ENCODE measurements around the gene CDKAL1.
"Not testable (repeated sequence)": the region's sequence is repeated elsewhere in the genome, so short reads cannot be mapped to it uniquely, and the experiment has no call there.

Gene CDKAL1

GRCh38 chr6:21246075-21246474, 711.8 kb downstream of the CDKAL1 start:
- H3K4me3 ChIP-seq (ENCODE audit: low read length): no peak overlapping the region
- no peaks in the 10 kb centered on the region for H3K36me3 ChIP-seq (ENCODE audit: control insufficient read depth, insufficient read depth, low read length)
- no peaks in the 10 kb centered on the region for H3K4me1 ChIP-seq (ENCODE audit: control insufficient read depth, low read depth, low read length)
- no peak overlapping the region for H3K18ac ChIP-seq (ENCODE audit: low read length)
- no CpG with 5 or more reads among the region's 6 CpGs for WGBS (ENCODE audit: extremely low coverage, insufficient coverage, low lambda C conversion rate)
- H3K4me2 ChIP-seq (ENCODE audit: low read length): no peak overlapping the region
- H3K79me2 ChIP-seq (ENCODE audit: control insufficient read depth, insufficient read depth, low read length): no peaks in the 10 kb centered on the region
- H2BK5ac ChIP-seq (ENCODE audit: low read length): no peak overlapping the region
- no peak overlapping the region for H2AK5ac ChIP-seq (ENCODE audit: low read length)
- no peak overlapping the region for H2BK120ac ChIP-seq (ENCODE audit: low read depth, low read length)
- H3K23ac ChIP-seq (ENCODE audit: low read length): no peak overlapping the region
- DNase-seq: no peak
- H3K56ac ChIP-seq (ENCODE audit: low read length): no peak overlapping the region
- H2BK15ac ChIP-seq (replicated peaks; ENCODE audit: low read depth): no peak overlapping the region
- H3K79me1 ChIP-seq (ENCODE audit: low read length): no peaks in the 10 kb centered on the region
- H4K5ac ChIP-seq (ENCODE audit: low read length): no peak overlapping the region
- H3K9ac ChIP-seq (ENCODE audit: low read length): no peak overlapping the region
- no peak overlapping the region for H3K27ac ChIP-seq (ENCODE audit: low read depth, low read length)
- H3K4ac ChIP-seq (ENCODE audit: low read depth, low read length): no peak overlapping the region
- H4K8ac ChIP-seq (ENCODE audit: low read depth, low read length): no peak overlapping the region
- H3K27me3 ChIP-seq (ENCODE audit: insufficient read depth, low read length, poor library complexity): no peaks in the 10 kb centered on the region

- H4K5ac ChIP-seq (ENCODE audit: low read length); H3K4me2 ChIP-seq (ENCODE audit: low read length); H2BK15ac ChIP-seq (replicated peaks; ENCODE audit: low read depth); H2BK5ac ChIP-seq (ENCODE audit: low read length); H3K27me3 ChIP-seq (ENCODE audit: insufficient read depth, low read length, poor library complexity); H2AK5ac ChIP-seq (ENCODE audit: low read length); H3K23ac ChIP-seq (ENCODE audit: low read length); DNase-seq; H3K79me1 ChIP-seq (ENCODE audit: low read length); H3K4ac ChIP-seq (ENCODE audit: low read depth, low read length); H3K36me3 ChIP-seq (ENCODE audit: control insufficient read depth, insufficient read depth, low read length); H3K27ac ChIP-seq (ENCODE audit: low read depth, low read length); H2BK120ac ChIP-seq (ENCODE audit: low read depth, low read length); H4K8ac ChIP-seq (ENCODE audit: low read depth, low read length); H3K79me2 ChIP-seq (ENCODE audit: control insufficient read depth, insufficient read depth, low read length); H3K9ac ChIP-seq (ENCODE audit: low read length); H3K4me1 ChIP-seq (ENCODE audit: control insufficient read depth, low read depth, low read length); H3K56ac ChIP-seq (ENCODE audit: low read length); H3K4me3 ChIP-seq (ENCODE audit: low read length); H3K18ac ChIP-seq (ENCODE audit: low read length): not testable (repeated sequence)
Measured at GRCh38 chr6:21254460-21254859, 720.2 kb downstream of the CDKAL1 start.

DNA sequence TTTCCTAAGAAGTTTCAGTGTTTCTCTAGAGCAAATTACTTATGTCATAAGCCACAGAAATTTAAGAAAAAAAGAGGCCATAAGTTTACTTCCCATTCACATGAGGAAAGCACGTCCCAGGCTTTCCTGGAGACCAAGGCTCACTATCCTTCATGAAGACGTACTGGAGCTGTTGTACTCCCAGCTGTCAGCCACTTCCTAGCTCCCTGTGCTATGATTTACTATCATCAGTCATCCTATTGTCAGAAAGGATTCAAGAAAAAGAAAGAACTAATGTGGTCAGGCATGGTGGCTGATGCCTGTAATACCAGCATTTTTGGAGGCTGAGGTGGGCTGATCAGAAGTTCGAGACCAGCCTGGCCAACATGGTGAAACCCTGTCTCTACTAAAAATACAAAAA, 721.9 kb downstream of the CDKAL1 start:
- no peak overlapping the region for H2BK5ac ChIP-seq (ENCODE audit: low read length)
- H3K23ac ChIP-seq (ENCODE audit: low read length): no peak overlapping the region
- no peaks in the 10 kb centered on the region for H3K79me1 ChIP-seq (ENCODE audit: low read length)
- no peak overlapping the region for H3K18ac ChIP-seq (ENCODE audit: low read length)
- no peaks in the 10 kb centered on the region for H3K36me3 ChIP-seq (ENCODE audit: control insufficient read depth, insufficient read depth, low read length)
- no peak overlapping the region for H2BK120ac ChIP-seq (ENCODE audit: low read depth, low read length)
- no peak for DNase-seq
- no CpG with 5 or more reads among the region's 3 CpGs for WGBS (ENCODE audit: extremely low coverage, insufficient coverage, low lambda C conversion rate)
- no peak overlapping the region for H3K4me3 ChIP-seq (ENCODE audit: low read length)
- no peak overlapping the region for H3K27ac ChIP-seq (ENCODE audit: low read depth, low read length)
- H3K4me1 ChIP-seq (ENCODE audit: control insufficient read depth, low read depth, low read length): no peaks in the 10 kb centered on the region
- no peak overlapping the region for H2BK15ac ChIP-seq (replicated peaks; ENCODE audit: low read depth)
- no peak overlapping the region for H3K9ac ChIP-seq (ENCODE audit: low read length)
- no peak overlapping the region for H2AK5ac ChIP-seq (ENCODE audit: low read length)
- no peaks in the 10 kb centered on the region for H3K79me2 ChIP-seq (ENCODE audit: control insufficient read depth, insufficient read depth, low read length)
- H4K5ac ChIP-seq (ENCODE audit: low read length): no peak overlapping the region
- H4K8ac ChIP-seq (ENCODE audit: low read depth, low read length): no peak overlapping the region
- H3K4me2 ChIP-seq (ENCODE audit: low read length): no peak overlapping the region
- no peak overlapping the region for H3K4ac ChIP-seq (ENCODE audit: low read depth, low read length)
- no peaks in the 10 kb centered on the region for H3K27me3 ChIP-seq (ENCODE audit: insufficient read depth, low read length, poor library complexity)
- H3K56ac ChIP-seq (ENCODE audit: low read length): no peak overlapping the region

DNA sequence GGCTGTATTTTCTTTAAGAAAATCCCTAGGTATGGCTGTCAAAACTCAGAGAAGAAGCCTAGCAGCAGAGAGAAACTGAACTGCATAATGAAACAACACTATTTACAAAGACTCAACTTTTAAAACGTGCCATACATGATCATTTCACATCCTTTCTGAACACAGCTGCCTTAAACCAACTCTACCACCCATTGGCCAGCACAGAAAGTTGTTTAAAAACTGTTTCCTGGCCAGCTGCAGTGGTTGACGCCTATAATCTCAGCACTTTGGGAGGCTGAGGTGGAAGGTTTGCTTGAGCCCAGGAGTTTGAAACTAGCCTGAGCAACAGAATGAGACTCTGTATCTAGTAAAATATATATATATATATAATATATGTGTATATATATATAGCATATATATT, 722.9 kb downstream of the CDKAL1 start:
- no peaks in the 10 kb centered on the region for H3K4me1 ChIP-seq (ENCODE audit: control insufficient read depth, low read depth, low read length)
- no peak for DNase-seq

GRCh38 chr6:21258665-21259064, 724.4 kb downstream of the CDKAL1 start:
- Histone ChIP-seq H2AK5ac (ENCODE audit: low read length) (no peak overlapping the region), H3K23ac (ENCODE audit: low read length) (no peak overlapping the region), H4K8ac (ENCODE audit: low read depth, low read length) (no peak overlapping the region), H3K4me3 (ENCODE audit: low read length) (no peak overlapping the region), H2BK120ac (ENCODE audit: low read depth, low read length) (no peak overlapping the region), H3K79me2 (ENCODE audit: control insufficient read depth, insufficient read depth, low read length) (no peaks in the 10 kb centered on the region), H3K4me1 (ENCODE audit: control insufficient read depth, low read depth, low read length) (no peaks in the 10 kb centered on the region), H3K4me2 (ENCODE audit: low read length) (no peak overlapping the region), H3K79me1 (ENCODE audit: low read length) (no peaks in the 10 kb centered on the region), H3K36me3 (ENCODE audit: control insufficient read depth, insufficient read depth, low read length) (no peaks in the 10 kb centered on the region), H3K18ac (ENCODE audit: low read length) (no peak overlapping the region), H2BK15ac (replicated peaks; ENCODE audit: low read depth) (no peak overlapping the region), H4K5ac (ENCODE audit: low read length) (no peak overlapping the region), H3K27me3 (ENCODE audit: insufficient read depth, low read length, poor library complexity) (no peaks in the 10 kb centered on the region), H3K27ac (ENCODE audit: low read depth, low read length) (no peak overlapping the region), H3K9ac (ENCODE audit: low read length) (no peak overlapping the region), H3K4ac (ENCODE audit: low read depth, low read length) (no peak overlapping the region), H2BK5ac (ENCODE audit: low read length) (no peak overlapping the region), H3K56ac (ENCODE audit: low read length) (no peak overlapping the region)
- DNase-seq: no peak
- no CpG with 5 or more reads among the region's 5 CpGs for WGBS (ENCODE audit: extremely low coverage, insufficient coverage, low lambda C conversion rate)

More for the DNA sequence above, 722.9 kb downstream of the CDKAL1 start:
- H3K18ac ChIP-seq (ENCODE audit: low read length): no peak overlapping the region
- H3K79me1 ChIP-seq (ENCODE audit: low read length): no peaks in the 10 kb centered on the region
- H3K4me3 ChIP-seq (ENCODE audit: low read length): no peak overlapping the region
- H2BK120ac ChIP-seq (ENCODE audit: low read depth, low read length): no peak overlapping the region
- H3K36me3 ChIP-seq (ENCODE audit: control insufficient read depth, insufficient read depth, low read length): no peaks in the 10 kb centered on the region
- no peaks in the 10 kb centered on the region for H3K79me2 ChIP-seq (ENCODE audit: control insufficient read depth, insufficient read depth, low read length)
- no peak overlapping the region for H4K5ac ChIP-seq (ENCODE audit: low read length)
- no peak overlapping the region for H3K9ac ChIP-seq (ENCODE audit: low read length)
- H2BK5ac ChIP-seq (ENCODE audit: low read length): no peak overlapping the region
- no peak overlapping the region for H4K8ac ChIP-seq (ENCODE audit: low read depth, low read length)
- no peak overlapping the region for H2BK15ac ChIP-seq (replicated peaks; ENCODE audit: low read depth)
- H3K27me3 ChIP-seq (ENCODE audit: insufficient read depth, low read length, poor library complexity): no peaks in the 10 kb centered on the region
- H3K23ac ChIP-seq (ENCODE audit: low read length): no peak overlapping the region
- no peak overlapping the region for H2AK5ac ChIP-seq (ENCODE audit: low read length)
- no peak overlapping the region for H3K4me2 ChIP-seq (ENCODE audit: low read length)
- WGBS (ENCODE audit: extremely low coverage, insufficient coverage, low lambda C conversion rate): no CpG with 5 or more reads among the region's 2 CpGs
- no peak overlapping the region for H3K27ac ChIP-seq (ENCODE audit: low read depth, low read length)
- H3K4ac ChIP-seq (ENCODE audit: low read depth, low read length): no peak overlapping the region
- H3K56ac ChIP-seq (ENCODE audit: low read length): no peak overlapping the region

DNA sequence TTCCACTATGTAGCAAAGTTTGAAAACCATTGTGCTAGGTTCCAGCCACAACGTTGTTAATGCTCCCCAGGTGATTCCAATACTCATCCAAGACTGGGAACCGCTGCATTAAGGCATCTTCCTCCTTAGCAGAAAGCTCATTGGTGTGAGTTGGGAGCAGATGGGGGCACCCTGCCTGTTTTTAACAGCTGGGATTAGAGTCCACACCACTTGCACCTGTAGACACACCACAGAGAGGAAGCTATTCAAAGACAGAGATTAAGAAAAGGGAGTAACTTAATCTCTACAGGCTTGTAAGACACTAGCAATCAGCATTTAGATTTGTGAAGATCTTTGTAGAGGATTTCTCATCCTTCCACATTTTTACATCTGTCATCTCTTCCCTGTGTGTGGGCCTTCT, 725.4 kb downstream of the CDKAL1 start:
- H2AK5ac ChIP-seq (ENCODE audit: low read length): no peak overlapping the region
- H3K4ac ChIP-seq (ENCODE audit: low read depth, low read length): no peak overlapping the region
- no peak overlapping the region for H2BK120ac ChIP-seq (ENCODE audit: low read depth, low read length)
- DNase-seq: peak; percentile 33
- no peak overlapping the region for H4K8ac ChIP-seq (ENCODE audit: low read depth, low read length)
- no peaks in the 10 kb centered on the region for H3K79me2 ChIP-seq (ENCODE audit: control insufficient read depth, insufficient read depth, low read length)
- no peak overlapping the region for H3K4me2 ChIP-seq (ENCODE audit: low read length)
- no peak overlapping the region for H2BK5ac ChIP-seq (ENCODE audit: low read length)
- no peaks in the 10 kb centered on the region for H3K27me3 ChIP-seq (ENCODE audit: insufficient read depth, low read length, poor library complexity)
- H3K4me3 ChIP-seq (ENCODE audit: low read length): no peak overlapping the region
- H3K27ac ChIP-seq (ENCODE audit: low read depth, low read length): no peak overlapping the region
- no CpG with 5 or more reads among the region's 2 CpGs for WGBS (ENCODE audit: extremely low coverage, insufficient coverage, low lambda C conversion rate)
- H3K18ac ChIP-seq (ENCODE audit: low read length): no peak overlapping the region
- H3K56ac ChIP-seq (ENCODE audit: low read length): no peak overlapping the region
- H3K23ac ChIP-seq (ENCODE audit: low read length): no peak overlapping the region
- no peak overlapping the region for H2BK15ac ChIP-seq (replicated peaks; ENCODE audit: low read depth)
- no peaks in the 10 kb centered on the region for H3K36me3 ChIP-seq (ENCODE audit: control insufficient read depth, insufficient read depth, low read length)
- no peak overlapping the region for H3K9ac ChIP-seq (ENCODE audit: low read length)
- H4K5ac ChIP-seq (ENCODE audit: low read length): no peak overlapping the region
- H3K79me1 ChIP-seq (ENCODE audit: low read length): no peaks in the 10 kb centered on the region
- no peaks in the 10 kb centered on the region for H3K4me1 ChIP-seq (ENCODE audit: control insufficient read depth, low read depth, low read length)
